OCI-M1 (cell line): Measurements from ENCODE around the gene SLC17A1.

Source experiments
- DNase-seq: peaks from one replicate; lab custom pipeline; 2025; lab: John Stamatoyannopoulos, UW

The SLC17A1 gene

GRCh38 chr6:25831532-25832306 lies at the start of gene SLC17A1:
Gene SLC17A1, minus strand, starts transcription at chr6:25832052. Its CDS starts 1,495 bp downstream, at chr6:25830557.
- DNase-seq, result peak; percentile 15

GRCh38 chr6:25880601-25881000 lies 48.7 kb upstream of the SLC17A1 start:
- no peak for DNase-seq

- DNase-seq, result no peak
Measured at GRCh38 chr6:25878721-25879322, 47.0 kb upstream of the SLC17A1 start.

GRCh38 chr6:25875926-25876602 lies 44.2 kb upstream of the SLC17A1 start:
- peak; percentile 59 for DNase-seq

- peak; percentile 53 for DNase-seq
Measured at GRCh38 chr6:25875563-25875905, 43.7 kb upstream of the SLC17A1 start.

- peak; percentile 84 for DNase-seq
Measured at GRCh38 chr6:25874822-25875562, 43.1 kb upstream of the SLC17A1 start.

- peak; percentile 32 for DNase-seq
Measured at GRCh38 chr6:25874118-25874517, 42.3 kb upstream of the SLC17A1 start, which contains the start of gene SLC17A3. Gene SLC17A3, minus strand, starts transcription at chr6:25874243. Its CDS starts 5,856 bp downstream, at chr6:25868387.

- no peak for DNase-seq
Measured at GRCh38 chr6:25872814-25873213, 41.0 kb upstream of the SLC17A1 start.

GRCh38 chr6:25869840-25870239 lies 38.0 kb upstream of the SLC17A1 start:
- no peak for DNase-seq

- DNase-seq, result no peak
Measured at GRCh38 chr6:25868436-25869183, 36.8 kb upstream of the SLC17A1 start.

- peak; percentile 91 for DNase-seq
Measured at GRCh38 chr6:25866011-25866410, 34.2 kb upstream of the SLC17A1 start.

- DNase-seq, result no peak
Measured at GRCh38 chr6:25863360-25863759, 31.5 kb upstream of the SLC17A1 start.

- DNase-seq, result no peak
Measured at GRCh38 chr6:25862199-25862598, 30.3 kb upstream of the SLC17A1 start.

GRCh38 chr6:25852756-25853155 lies 20.9 kb upstream of the SLC17A1 start:
- no peak for DNase-seq

GRCh38 chr6:25851961-25852360 lies 20.1 kb upstream of the SLC17A1 start:
- DNase-seq, result peak; percentile 70

GRCh38 chr6:25844518-25844917 lies 12.7 kb upstream of the SLC17A1 start:
- DNase-seq, result no peak

GRCh38 chr6:25842526-25842925 lies 10.7 kb upstream of the SLC17A1 start:
- DNase-seq, result no peak

- no peak for DNase-seq
Measured at GRCh38 chr6:25835442-25836283, 3.8 kb upstream of the SLC17A1 start.

GRCh38 chr6:25834950-25835349 lies 3.1 kb upstream of the SLC17A1 start:
- DNase-seq, result peak; percentile 49

GRCh38 chr6:25833136-25833535 lies 1.3 kb upstream of the SLC17A1 start:
- no peak for DNase-seq

GRCh38 chr6:25832670-25833069 lies 818 bp upstream of the SLC17A1 start:
- DNase-seq, result no peak
